Suppressor macrophage treated with lipopolysaccharide for 4 hours (primary cell): ENCODE measurements around the gene POMC.
A peak's percentile ranks its signal among the peaks of the same experiment; 100 is the strongest.
"Not testable (repeated sequence)": the region's sequence is repeated elsewhere in the genome, so short reads cannot be mapped to it uniquely, and the experiment has no call there.

Source experiments
- DNase-seq: peaks from one replicate; pipeline ENCODE4 v3.0.0-alpha.2; 2020

POMC gene

GRCh38 chr2:25176541-25177181, 8.3 kb upstream of the POMC start:
- DNase-seq, result no peak

GRCh38 chr2:25176138-25176537, 7.8 kb upstream of the POMC start:
- peak; percentile 58 for DNase-seq

- DNase-seq, result no peak
Measured at GRCh38 chr2:25174192-25174861, 5.9 kb upstream of the POMC start.

DNA sequence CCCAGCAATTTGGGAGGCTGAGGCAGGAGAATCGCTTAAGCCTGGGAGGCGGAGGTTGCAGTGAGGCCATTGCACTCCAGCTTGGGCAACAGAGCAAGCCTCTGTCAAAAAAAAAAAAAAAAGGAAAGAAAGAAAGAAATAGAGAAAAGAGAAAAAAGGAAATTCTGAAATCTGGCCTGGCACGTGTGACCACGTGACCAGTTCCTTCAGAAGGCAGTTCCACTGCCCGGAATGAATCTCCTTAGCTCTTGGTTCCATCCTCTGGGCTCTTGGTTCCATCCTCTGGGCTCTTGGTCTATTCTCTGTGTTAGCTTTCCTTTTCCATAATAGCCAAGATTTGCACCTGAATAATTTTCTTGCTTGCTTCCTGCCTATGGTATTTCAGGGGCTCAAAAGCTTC, 5.3 kb upstream of the POMC start:
- no peak for DNase-seq

DNA sequence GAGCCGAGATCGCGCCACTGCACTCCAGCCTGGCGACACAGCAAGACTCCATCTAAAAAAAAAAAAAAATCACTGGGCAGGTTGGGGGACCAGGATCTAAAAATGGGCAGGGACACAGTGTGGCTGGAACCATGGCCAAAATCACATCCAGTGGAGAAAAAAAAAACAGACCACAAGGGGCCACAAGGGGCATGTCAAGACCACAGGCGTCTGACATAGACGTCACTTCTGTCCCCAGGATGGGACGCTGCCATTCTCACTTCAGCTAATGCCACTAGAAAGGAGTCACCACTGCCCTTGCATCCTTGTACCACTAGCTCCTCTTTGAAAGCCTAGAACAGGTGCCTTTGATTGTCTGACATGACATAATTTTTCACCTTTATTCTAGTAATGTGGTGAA, 2.5 kb upstream of the POMC start:
- no peak for DNase-seq

DNA sequence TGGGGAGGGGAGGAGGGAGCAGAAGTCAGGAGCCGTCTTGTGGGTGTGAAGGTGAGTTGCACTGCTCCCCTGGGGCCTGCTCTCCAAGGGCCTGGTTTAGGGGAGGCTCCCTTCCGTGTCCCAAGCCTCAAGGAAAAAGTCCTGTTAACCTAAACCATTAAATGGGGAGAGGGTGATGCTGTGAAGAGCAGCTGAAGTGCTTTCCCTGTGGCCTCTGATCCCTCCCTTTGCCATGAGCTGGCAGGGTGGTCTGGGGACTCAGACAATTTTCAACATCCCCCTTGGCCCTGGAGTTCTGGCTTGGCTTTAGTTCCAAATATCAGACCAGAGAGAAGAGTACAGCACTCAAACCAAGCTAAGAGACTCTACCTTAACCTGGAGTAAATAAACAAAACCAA, 692 bp upstream of the POMC start:
- DNase-seq, result no peak

- peak; percentile 74 for DNase-seq
Measured at GRCh38 chr2:25165992-25166875, 2.1 kb downstream of the POMC start.

DNA sequence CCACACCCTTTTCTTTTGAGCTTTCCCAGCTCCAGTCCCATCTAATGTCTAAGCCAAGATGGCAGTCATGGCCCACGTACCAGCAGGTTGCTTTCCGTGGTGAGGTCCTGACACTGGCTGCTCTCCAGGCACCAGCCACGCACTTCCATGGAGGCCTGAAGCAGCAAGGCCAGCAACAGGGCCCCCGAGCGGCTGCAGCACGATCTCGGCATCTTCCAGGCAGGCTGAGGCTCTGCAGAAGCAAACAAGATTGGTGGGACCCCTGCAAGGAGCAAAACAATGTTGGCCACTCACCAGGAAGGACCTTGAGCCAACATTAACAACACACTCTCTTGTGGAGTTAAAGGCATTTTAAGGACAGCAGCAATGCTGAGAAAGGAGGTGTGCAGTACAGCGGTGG, 3.8 kb downstream of the POMC start:
- DNase-seq, result no peak

DNA sequence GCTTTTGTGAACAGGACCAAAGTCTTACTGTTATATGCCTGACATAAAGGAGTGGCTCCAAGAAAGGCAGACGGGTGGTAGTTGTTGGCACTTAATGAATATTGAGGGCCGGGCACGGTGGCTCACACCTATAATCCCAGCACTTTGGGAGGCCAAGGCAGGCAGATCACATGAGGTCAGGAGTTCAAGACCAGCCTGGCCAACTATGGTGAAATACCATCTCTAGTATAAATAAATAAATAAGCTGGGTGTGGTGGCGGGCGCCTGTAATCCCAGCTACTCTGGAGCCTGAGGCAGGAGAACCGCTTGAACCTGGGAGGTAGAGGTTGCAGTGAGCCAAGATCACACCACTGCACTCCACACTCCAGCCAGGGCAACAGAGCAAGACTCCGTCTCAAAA, 6.3 kb downstream of the POMC start:
- DNase-seq, result not testable (repeated sequence)

DNA sequence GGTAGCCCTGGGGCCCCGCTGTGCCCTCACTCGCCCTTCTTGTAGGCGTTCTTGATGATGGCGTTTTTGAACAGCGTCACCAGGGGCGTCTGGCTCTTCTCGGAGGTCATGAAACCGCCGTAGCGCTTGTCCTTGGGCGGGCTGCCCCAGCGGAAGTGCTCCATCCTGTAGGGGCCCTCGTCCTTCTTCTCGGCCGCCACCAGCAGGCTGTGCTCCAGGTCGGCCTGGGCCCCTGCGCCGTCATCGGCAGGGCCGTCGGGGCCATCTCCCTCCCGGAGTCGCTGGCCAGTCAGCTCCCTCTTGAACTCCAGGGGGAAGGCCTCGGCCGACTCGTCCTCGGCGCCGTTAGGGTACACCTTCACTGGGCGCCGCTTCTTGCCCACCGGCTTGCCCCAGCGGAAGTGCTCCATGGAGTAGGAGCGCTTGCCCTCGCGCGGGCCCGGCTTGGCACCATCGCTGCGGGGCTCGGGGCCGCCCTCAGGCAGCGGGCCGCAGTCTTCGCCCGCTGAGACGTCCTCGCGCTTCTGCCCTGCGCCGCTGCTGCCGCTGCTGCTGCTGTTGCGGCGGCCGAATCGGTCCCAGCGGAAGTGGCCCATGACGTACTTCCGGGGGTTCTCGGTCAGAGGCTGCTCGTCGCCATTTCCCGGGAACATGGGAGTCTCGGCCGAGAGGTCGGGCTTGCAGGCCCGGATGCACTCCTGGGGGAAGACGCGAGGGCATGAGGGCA, 7.2 kb downstream of the POMC start:
- peak; percentile 20 for DNase-seq

DNA sequence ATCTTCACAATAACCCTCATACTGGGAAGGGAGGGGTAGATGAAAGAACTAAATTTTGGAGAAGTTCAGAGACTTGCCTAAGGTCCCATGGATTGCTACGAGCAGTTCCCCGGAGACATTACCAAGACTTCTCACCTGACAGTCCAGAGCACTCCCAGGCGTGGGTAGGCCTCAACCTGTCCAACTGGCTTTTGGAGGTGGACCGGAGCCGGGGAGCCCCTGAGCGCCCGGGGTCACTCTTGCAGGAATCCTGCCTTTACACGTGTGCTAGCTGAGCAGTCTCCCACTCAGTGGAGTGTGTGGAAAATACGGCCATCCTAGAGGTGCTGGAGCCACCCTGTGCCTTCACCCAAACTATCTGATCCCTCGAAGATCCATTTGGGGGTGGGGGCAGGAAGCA, 8.0 kb downstream of the POMC start:
- no peak for DNase-seq

GRCh38 chr2:25159949-25160348, 8.4 kb downstream of the POMC start:
- DNase-seq, result no peak

DNA sequence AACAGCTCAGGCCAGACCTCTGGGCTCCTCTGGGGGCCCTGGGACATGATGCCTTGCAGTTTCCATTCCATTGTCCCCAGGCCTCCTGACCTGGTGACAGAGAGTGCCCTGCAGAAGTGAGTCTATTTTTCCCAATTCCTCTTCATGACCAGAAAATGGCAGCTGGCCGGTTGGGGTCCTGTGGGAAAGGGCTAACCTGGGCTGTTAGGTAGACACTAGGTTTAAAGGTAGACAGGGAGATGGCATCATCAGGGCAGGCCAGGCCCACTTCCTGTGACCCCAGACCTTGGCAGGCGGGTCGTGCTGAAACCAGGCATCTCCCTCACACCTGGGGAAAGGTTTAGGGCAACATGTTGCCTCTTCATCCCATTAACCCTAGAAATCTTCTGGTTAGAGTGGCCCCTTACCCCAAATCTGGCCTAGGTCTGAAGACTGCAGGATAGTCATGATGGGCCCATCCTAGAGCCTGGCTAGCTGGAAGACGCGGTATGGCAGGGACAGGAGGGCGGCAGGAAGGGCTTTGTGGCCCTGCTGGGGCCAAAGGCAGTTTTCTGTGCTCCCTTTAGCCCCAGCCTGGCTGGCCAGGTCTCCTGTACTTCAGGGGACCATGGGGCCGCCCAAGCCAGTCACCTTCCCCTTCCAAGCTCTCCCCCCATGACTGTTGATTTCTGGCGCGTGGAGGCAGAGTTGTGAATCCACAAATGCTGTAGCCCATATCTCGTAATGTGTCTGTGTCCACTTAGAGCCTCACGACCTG, 10.1 kb downstream of the POMC start:
- DNase-seq, result no peak

- DNase-seq, result no peak
Measured at GRCh38 chr2:25155401-25155800, 13.0 kb downstream of the POMC start.

- no peak for DNase-seq
Measured at GRCh38 chr2:25151718-25152117, 16.7 kb downstream of the POMC start.

DNA sequence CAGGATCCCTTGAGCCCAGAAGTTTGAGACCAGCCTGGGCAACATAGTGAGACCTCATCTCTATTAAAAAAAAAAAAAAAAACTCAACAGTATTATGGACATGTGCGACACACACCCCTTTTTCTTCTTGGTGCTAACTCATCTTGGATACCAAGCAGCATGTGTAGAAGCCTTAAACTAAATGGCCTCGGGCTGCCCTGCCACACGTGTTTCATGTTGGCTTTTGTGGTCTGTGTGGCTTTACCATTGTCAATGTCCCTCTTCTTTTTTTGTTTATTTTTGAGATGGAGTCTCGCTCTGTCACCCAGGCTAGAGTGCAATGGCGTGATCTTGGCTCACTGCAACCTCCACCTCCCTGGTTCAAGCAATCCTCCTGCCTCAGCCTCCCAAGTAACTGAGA, 17.4 kb downstream of the POMC start:
- DNase-seq, result not testable (repeated sequence)

DNA sequence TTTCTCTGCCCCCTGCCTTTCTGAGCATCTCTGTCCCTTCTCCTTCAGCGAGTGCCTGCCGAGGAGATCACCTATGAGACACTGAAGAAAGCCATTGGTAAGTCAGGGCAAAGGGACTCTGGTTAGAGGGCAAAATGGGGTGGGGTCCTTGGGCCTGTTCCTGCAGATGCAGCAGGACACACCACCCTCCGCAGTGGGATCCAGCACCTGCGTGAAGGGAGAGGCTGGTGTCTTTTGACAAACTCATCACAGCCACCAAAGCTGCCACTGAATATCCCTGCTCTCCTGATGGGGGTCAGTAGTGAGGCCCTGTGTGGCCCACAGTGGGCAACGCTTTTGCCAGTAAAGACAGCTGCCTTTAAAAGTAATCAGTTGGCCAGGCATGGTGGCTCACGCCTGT, 18.7 kb downstream of the POMC start:
- no peak for DNase-seq

DNA sequence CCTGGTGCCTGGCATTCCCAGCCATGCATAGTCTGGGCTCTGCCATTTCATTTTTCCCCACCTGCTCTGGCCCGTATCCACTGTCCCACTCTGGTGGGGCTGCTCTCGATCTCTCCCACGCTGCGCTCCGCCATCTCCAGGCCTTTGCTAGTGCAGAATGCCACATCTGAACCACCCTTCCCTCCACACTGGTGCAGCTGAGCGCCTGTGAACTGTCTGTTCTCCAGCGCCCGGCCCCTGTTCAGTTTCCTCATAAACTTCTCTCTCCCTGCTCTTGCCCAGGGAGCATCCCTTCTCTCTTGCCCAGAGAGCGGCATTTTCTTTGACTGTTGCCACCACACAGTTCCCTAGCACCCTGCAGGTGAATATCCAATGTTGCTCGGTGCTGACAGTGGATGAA, 21.5 kb downstream of the POMC start:
- no peak for DNase-seq

DNA sequence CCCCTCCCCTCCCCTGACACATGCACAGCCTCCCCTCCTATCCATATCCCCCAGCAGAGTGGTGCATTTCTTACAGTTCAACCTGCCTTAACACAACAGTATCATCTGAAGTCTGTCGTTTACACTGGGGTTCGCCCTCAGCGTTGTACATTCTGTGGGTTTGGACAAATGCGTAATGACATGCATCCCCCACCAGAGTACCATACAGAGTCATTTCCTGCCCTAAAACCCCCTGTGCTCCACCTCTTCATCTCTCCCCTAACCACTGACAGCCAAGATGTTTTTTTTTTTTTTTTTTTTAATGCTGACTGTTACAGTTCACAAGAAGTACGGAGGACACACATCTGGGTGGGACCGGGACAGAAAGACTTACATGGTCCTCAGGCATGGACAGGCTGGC, 22.6 kb downstream of the POMC start:
- DNase-seq, result no peak

GRCh38 chr2:25141120-25141519, 27.3 kb downstream of the POMC start:
- DNase-seq, result no peak

- DNase-seq, result not testable (repeated sequence)
Measured at GRCh38 chr2:25140535-25140934, 27.8 kb downstream of the POMC start.

- DNase-seq, result no peak
Measured at GRCh38 chr2:25132693-25133092, 35.7 kb downstream of the POMC start.

- DNase-seq, result no peak
Measured at GRCh38 chr2:25132299-25132635, 36.1 kb downstream of the POMC start.
